ENCODE results near the gene RAPH1.

Gene RAPH1, protein sequence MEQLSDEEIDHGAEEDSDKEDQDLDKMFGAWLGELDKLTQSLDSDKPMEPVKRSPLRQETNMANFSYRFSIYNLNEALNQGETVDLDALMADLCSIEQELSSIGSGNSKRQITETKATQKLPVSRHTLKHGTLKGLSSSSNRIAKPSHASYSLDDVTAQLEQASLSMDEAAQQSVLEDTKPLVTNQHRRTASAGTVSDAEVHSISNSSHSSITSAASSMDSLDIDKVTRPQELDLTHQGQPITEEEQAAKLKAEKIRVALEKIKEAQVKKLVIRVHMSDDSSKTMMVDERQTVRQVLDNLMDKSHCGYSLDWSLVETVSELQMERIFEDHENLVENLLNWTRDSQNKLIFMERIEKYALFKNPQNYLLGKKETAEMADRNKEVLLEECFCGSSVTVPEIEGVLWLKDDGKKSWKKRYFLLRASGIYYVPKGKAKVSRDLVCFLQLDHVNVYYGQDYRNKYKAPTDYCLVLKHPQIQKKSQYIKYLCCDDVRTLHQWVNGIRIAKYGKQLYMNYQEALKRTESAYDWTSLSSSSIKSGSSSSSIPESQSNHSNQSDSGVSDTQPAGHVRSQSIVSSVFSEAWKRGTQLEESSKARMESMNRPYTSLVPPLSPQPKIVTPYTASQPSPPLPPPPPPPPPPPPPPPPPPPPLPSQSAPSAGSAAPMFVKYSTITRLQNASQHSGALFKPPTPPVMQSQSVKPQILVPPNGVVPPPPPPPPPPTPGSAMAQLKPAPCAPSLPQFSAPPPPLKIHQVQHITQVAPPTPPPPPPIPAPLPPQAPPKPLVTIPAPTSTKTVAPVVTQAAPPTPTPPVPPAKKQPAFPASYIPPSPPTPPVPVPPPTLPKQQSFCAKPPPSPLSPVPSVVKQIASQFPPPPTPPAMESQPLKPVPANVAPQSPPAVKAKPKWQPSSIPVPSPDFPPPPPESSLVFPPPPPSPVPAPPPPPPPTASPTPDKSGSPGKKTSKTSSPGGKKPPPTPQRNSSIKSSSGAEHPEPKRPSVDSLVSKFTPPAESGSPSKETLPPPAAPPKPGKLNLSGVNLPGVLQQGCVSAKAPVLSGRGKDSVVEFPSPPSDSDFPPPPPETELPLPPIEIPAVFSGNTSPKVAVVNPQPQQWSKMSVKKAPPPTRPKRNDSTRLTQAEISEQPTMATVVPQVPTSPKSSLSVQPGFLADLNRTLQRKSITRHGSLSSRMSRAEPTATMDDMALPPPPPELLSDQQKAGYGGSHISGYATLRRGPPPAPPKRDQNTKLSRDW

DNA sequence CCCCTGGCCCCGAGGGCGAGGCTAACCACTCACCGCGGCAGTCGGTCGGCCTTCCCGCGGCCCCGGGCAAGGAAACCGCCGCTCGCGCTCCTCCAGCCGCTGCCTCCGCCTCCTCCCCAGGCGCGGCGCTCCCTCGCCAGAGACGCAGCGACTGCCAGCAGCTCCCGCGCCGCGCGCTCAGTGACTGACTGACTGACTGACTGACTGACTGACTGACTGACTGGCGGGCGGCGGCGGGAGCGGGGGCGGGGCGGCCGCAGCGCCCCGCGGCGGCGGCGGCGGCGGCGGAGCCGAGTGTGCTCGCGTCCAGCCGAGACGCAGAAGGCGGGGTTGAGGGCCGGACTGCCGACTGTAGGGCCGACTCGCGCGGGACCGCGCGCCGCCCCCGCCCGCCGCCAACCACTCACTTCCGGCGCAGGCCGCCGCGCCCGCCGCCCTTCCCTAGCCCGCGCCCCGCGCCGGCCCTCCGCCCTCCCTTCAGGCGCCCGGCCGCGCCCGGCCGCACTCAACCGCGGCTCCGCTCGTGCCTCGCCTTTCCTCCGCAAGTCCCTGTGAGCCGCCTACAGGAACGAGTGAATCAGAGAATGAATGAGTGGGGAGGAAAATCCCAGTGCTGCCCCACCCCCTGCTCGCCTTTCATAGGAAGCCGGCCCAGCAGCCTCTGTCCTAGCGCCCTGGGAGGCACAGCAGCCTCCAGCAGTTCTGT is at the start of gene RAPH1:
Gene RAPH1 (minus strand): TSS at position 224 of the 706 bp plus-strand sequence. CDS start 39,948 bp downstream, outside the sequence.
- DNase-seq = peak; percentile 81

DNA sequence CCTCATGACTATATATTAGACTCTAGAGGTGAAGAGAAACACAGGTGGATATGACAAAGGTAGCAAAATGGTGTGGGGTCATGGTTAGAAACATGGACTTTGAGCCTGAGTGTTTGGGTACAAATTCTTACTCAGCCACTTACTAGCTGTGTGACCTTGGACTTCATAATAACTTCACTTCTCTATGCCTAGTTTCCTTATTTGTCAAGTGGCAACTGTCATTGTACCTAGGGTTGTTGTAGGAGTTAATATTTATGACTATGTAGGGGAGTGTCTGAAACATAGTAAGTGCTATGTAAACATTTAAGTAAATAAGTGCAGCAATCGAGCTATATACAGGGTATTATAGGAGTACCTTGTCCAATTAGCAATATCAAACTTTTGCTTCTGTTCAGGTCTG is 49.7 kb upstream of the RAPH1 start:
- peak; percentile 48 for DNase-seq

DNA sequence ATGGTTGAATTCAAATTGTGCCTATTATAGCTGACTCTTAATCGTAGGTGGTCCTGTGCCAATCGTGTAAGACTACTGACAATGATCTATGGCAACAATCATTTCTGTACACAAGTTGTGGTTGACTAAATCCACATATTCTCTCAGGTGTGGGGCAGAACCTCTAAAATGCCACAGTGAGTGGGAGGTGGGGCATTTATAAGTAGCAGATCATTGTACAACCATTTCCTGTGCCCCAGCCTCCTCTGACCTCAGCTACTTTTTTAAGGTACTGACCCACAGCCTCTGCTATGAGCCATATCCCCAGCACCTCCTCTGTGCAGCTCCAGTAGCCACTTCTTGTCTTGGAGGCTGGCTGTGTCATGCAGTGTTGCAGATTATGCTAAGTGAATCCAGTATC is 48.6 kb upstream of the RAPH1 start:
- DNase-seq = peak; percentile 90

DNA sequence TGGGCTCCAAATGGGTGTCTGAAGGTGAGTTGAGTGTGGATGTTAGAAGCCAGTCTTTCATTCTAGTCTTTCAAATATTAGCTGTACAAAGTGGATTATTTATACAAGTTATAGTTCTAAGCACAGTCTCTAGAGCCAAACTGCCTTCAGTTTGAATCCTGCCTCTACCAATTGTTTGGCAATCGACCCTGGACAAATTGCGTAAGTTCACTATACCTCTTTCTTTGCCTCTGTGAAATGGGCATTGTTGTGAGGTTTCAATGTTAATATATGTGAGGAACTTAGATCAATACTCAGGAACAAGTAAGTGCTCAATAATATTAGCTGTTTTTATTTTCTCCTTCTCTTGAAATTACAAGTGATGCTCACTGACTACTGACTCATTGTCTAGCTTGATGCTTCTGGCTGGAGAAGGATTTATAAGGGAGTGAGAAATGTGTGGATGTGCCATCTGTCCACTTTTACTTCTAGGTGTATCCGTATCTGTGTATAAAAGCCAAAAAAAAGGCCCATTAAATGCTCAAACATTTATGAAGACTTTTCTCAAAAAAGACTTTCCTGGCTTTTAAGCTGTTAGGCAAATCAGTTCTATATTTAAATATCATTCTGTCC is 48.1 kb upstream of the RAPH1 start:
- DNase-seq = no peak

DNA sequence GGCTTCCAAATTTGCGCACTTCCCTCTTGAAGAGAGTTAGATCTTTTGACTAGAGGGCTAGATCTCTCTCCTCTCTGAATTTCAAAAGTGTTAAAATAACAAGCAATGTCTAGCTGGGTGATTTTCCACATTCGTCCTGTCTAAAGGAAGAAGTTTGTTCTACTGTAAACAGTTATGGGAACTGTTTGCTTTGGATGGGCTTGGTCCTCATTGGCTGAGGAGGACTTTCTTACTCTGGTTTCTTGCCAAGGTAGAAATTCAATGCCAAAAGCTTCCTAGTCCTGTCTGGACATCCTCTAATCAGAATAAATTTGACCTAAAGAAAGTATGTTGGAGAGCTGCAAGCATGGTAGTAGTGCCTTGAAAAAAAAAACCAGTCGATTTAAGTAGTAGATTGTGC is 47.4 kb upstream of the RAPH1 start:
- no peak for DNase-seq

DNA sequence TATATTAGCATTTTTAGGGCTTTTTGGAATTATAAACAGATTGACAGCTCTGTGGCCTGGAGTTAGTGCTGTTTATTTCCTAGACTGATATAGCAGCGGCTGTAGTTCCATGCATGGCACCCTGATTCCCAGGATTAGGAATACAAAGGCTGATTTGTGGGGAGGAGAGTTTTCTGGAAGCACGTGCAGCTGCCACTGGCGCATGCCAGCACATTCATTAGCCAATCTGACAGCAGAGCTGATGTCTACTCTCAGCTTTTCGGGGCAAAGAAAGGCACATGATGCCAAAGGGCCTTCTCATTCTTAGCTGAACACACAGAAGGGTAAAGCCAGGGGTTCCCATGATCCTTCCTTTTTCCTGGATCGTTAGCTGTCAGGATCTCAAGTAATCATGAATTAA is 45.7 kb upstream of the RAPH1 start:
- no peak for DNase-seq

DNA sequence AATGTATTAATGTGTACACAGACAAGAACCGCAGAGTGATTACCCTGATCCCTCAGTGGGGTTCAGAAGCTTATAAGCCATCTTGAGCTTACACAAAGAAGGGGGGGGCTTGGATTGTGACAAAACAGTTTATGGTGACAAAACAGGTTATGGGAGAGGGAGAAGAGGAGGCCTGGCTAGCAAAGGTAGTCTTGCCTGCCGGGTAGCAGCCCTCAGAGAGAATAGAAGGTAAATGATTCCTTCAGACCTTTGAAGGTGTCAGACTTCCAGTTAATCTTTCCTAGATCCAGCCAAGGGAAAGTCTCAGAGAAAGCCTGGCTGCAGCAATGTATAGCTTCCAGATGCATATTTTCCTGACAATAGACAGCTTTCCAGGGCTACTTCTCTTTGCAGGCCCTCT is 44.6 kb upstream of the RAPH1 start:
- DNase-seq = no peak

DNA sequence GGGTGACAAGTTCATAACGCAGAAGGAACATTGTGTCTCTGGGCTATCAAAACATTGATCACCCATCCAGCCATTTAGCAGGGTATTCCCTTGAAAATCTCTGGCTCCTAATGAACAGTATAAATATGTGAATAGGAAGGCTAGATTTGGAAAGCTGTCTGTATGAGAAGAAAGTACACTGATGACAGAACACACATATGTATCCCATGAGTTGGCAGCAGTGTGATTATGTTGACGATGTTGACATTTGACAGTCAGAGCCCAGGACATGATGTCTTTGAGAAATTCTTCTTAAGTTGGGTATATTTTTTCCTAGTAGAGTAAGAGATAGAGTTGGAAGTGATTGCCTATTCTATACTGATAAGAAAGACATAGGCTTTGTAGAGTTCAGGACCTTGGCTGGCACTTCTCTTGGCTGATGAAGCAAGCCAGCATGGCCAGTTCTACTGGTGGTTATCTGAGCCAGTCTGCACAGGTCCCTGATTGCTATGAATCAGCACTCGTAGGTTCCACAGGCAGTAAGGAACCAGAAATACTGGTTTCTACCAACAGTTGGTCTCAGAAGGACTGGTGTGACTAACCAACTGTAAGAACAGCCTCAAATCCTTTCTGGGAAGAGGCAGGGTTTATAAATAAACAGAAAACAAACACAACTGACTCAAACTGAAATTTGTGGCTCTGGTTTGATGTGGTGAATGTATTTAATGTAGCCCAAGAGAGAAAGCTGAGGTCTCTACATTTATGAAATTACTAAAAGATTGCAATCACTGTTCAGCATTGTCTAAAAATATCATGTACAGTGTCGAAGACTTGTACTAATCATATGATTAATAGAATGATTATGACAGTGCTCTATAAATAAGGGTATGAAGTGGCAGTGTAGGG is 43.9 kb upstream of the RAPH1 start:
- DNase-seq = peak; percentile 97

DNA sequence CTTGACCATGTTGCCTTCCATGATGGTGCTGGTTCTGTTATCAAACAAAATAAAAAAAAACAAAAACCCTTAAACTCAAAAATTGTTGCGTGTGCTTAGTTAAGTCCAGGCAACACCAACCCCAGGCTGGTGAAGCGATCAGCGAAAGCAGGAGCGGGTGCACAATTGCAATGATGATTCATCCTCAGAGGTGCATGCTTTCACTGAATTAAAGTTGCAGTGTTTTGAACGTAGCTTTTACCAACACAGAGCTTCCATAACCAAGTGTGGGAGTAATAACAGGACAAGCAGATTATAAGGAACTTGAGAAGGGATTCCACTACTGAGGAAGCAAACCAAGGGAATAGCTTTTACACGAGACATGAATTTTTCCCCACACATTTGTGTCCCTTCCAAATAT is 39.7 kb upstream of the RAPH1 start:
- peak; percentile 21 for DNase-seq

DNA sequence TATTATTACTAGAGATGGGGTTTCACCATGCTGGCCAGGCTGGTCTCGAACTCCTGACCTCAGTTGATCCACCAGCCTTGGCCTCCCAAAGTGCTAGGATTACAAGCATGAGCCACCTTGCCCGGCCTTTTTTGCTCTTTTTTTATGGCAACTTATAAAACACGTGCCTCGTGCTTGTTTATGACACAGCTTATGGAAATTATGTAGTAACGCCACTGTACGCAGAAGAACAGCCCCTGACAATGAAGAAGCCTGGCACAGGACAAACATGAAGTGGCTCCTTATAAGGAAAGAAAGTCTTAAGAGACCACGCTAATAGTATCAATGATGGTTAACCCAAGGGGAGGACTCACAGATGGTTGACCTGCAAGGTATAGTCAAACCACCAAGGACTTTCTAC is 37.2 kb upstream of the RAPH1 start:
- no peak for DNase-seq

DNA sequence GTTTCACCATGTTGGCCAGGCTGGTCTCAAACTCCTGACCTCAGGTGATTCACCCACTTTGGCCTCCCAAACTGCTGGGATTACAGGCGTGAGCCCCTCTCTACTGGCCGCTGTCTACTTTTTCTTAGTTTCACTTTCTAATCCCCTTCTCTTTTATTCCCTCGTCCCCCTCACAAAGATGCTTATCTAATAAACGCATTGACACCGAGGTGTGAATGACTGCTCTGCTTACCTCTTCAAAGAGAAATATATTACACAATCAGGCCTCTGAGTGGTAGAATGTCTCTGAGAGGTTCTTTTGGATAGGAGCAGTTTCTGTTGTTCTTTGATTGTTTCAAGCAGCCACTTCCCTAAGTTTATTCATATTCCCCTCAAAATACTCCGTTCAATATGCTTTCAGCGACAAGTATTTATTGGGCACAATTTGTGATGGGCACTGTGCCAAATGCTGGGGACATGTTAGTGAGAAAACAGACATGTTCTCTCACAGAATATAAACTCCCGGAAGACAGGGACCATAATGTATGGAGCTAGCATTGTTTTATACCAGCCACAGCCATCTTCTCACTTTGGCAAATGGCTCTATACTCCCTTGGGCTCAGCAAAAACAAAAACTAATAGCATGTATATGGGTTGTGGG is 34.7 kb upstream of the RAPH1 start:
- no peak for DNase-seq

DNA sequence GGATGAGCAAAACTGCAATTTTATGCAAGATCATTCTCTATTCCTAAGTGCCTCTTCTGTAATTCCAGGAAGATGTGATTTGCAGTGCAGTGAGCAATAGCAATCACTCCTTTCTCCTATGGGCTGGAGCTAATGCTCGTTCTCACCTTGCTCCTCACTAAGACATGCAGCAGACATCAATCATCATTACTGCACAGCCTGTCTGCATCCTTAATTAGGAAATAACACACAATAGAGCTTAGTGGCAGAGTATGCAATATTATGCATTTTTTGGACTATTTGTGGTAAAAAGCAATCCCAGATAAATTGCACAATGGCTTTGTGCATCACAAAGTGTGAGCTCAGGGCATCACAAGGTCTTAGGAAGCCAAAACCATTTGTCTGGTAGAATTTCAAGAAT is 32.6 kb upstream of the RAPH1 start:
- no peak for DNase-seq

DNA sequence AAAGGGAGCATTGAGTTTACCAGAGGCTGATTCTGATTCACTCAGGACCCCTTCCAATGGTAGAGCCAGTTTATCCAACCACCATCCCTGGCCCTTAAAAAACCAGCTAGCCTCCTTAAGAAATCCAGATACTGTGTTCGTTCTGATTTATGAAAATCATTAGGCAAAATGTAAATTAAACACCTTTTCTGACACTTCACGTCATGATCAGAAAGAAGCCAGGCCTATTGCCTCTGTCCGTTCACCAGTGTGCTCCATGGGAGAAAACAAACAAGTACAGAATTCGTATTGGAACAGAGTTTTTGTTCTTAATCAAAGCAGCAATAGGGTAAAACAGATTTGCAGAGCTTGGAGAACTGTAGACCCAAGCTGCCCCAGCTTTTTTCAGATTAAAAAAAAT is 31.1 kb upstream of the RAPH1 start:
- DNase-seq = no peak

DNA sequence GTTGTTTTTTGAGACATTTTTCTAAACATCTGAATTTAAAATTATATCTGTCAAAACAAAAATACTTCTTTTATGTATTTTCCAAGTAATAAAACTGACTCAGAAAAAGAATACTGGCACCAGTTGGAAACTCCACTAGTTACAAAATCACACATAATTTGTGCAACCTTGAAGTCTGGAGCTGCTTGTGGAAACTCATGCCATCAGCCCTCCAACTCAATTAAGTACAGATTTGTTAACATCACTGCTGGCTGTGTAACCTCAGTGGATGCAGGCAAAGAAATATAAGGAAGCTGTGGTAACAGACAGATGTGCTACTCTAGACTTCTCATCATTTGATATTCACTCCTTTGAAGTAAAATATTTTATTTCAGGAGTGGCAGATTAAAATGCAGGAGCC is 30.0 kb upstream of the RAPH1 start:
- no peak for DNase-seq

DNA sequence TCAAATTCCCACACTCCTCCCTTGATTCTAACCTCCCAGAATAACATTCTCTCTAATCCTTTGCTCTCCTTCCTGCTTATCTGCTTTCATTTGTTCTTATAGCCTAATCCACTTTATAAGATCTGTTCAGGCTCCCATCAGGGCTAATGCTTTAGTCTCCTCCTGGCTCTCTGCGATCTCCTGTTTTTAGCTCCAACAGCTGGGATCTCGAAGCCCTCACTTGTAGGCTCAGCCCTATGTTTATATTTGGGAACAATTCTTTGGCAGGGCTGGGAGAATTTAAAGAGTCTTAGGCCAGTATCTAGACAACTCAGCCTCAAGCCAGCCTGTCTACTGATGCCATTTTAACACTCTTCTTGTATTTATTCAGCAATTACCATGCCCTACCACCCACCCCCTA is 27.2 kb upstream of the RAPH1 start:
- no peak for DNase-seq

DNA sequence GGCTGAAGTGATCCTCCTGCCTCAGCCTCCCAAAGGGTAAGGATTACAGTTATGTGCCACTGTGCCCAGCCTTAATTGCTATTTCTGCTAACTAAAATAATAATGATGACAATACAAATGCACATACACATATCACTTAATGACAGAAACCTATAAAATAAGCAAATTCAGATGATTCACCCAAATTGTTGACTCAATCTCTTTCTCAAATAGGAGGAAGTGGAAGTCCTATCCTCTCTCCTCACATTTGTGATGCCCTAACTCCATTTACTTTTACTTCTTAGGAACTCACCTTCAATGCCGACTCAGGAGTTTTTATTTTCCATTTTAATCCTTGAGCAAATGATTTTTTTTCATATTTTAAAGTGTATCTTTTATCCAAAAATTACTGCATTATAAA is 24.5 kb upstream of the RAPH1 start:
- DNase-seq = no peak

DNA sequence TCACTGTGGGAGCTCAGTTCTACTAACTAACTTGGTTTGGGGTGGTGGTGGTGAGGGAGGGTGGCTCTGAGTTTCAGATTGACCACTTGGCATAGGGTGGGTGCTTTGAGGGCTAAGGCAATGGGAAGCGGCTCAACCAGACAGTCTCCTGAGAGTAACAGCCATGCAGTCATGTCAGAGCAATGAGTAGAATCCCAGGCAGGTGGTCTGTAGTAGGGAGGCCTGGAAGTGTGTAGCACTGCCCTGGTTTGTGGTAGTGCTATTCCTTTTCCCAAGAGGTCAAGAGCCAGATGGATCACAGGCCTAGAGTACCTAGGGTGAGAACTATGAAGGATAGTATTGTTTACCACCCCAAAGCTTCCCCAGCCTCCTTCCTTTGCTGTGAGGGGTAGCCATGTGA is 18.7 kb upstream of the RAPH1 start:
- DNase-seq = no peak

DNA sequence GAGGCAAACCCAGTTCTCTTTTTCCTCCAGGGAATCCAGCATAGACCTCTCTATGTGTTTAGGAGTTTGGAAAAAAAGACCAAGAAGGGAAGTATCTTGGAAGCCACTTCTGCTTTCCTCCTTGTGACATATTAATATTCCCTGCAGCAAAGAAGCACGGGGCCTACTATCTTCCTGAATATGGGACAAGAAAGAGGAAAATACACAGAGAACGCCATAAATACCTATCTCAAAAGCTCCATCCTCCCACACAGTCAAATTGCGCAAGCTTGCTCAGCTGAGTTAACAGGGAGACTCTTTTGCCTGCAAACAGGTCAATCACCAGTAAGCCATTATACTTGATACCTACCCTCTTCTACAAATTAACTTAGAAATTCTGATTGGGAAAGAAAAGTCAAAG is 16.7 kb upstream of the RAPH1 start:
- no peak for DNase-seq

DNA sequence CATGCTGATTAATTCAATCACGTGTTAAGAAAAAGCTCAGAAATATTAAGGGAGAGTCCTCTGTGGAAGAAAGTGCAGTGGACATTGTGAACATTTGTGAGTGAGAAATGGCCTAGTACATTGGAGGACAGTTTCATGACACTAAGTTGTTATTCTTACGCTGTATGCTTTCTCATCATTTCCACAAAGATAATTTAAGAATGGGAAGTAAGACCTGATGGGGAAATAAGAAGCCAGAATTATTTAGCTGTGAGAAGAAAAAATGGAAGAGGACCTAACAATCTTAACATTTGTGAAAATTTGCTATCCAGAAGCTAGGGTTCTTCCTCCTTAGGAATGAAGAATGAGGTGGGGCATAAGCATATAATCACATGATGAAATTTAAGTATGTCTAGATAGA is 15.2 kb upstream of the RAPH1 start:
- no peak for DNase-seq

DNA sequence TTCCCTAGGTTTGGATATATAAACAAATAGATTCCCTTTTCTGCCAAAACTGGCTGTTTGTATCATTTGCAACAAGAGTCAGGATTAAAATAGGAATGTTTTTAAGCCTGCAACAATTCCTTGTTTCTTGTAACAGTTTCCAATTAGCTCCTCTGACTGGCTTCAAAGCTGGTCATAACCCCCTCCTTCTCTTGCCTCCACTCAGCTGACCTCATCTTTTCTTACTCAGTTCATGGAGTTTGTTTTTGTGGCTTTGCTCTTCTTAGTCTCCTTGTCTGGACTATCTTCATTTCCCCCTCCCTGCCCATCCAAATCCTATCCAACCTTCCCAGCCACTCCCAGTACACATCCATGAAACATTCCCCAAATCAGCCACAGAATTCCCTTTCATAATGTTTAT is 14.3 kb upstream of the RAPH1 start:
- DNase-seq = no peak

DNA sequence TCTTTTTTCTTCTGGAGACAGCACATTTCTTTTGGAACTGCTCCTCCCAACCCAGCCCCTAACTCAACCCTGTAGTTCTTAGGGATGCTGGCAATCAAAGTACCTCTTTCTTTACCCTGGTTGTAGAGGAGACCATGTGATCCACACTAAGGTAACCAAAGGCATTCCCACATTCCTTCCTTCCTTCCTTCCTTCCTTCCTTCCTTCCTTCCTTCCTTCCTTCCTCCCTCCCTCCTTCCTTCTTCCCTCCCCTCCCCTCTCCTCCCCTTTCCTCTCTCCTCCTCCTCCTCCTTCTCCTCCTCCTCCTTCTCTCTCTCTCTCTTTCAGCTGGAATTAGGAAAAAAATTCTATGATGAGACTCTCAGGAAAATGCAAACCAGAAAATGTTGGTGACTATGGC is 13.8 kb upstream of the RAPH1 start:
- DNase-seq = no peak
